Activated naive CD8-positive, alpha-beta T cell treated with anti-CD3 and anti-CD28 coated beads for 36 hours (primary cell): ENCODE measurements around the gene GPATCH8. TPM values are rescaled to one million over a fixed set of nuclear protein-coding genes. Genes with fewer than 3 reads are reported as not detected.
"Not testable (repeated sequence)": the region's sequence is repeated elsewhere in the genome, so short reads cannot be mapped to it uniquely, and the experiment has no call there.

Source experiments
- DNase-seq: peaks from one replicate; pipeline ENCODE4 v3.0.0; 2021
- H3K27ac Mint-ChIP-seq: one replicate; pipeline ENCODE4 v1.8.0; 2022; ENCODE audit warnings: mild to moderate bottlenecking, moderate library complexity, mixed read lengths
- H3K27me3 Mint-ChIP-seq: one replicate; pipeline ENCODE4 v1.8.0; 2022; ENCODE audit warnings: mild to moderate bottlenecking, mixed read lengths
- H3K36me3 Mint-ChIP-seq: one replicate; pipeline ENCODE4 v1.8.0; 2021; ENCODE audit warnings: mild to moderate bottlenecking, mixed read lengths
- H3K4me1 Mint-ChIP-seq: one replicate; pipeline ENCODE4 v1.8.0; 2021; ENCODE audit warnings: mixed read lengths
- H3K4me3 Mint-ChIP-seq: one replicate; pipeline ENCODE4 v1.8.0; 2022; ENCODE audit warnings: mild to moderate bottlenecking, moderate library complexity, mixed read lengths
- H3K9me3 Mint-ChIP-seq: one replicate; pipeline ENCODE4 v1.8.0; 2022; ENCODE audit warnings: mixed read lengths
- total RNA-seq, 2 experiments: library from RNA; stranded (reverse); gene quantifications; one replicate each; pipeline ENCODE4 v1.2.3, GENCODE V29; 2021

Gene GPATCH8
- total RNA-seq, 2 experiments from 2014 or later = 34.9 to 36.2 TPM

DNA sequence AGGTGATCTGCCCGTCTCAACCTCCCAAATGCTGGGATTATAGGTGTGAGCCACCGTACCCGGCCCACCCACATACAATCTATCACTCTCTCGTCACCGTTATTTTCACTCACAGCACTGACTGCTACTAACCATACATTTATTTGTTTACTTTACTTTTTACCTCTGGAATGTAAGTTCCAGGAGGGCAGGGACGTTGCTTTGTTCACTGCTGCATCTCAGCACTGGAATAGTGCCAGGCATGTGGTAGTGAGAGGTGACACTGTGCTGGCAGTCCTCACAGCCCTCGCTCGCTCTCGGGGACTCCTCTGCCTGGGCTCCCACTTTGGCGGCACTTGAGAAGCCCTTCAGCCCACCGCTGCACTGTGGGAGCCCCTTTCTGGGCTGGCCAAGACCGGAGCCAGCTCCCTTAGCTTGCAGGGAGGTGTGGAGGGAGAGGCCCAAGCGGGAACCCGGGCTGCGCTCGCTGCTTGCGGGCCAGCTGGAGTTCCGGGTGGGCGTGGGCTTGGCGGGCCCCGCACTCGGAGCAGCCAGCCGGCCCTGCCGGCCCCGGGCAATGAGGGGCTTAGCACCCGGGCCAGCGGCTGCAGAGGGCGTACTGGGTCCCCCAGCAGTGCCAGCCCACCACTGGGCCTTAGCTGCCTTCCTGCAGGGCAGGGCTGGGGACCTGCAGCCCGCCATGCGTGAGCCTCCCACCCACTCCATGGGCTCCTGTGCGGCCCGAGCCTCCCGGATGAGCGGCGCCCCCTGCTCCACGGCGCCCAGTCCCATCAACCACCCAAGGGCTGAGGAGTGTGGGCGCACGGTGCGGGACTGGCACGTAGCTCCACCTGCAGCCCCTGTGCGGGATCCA, 134.6 kb downstream of the GPATCH8 start:
- H3K4me3 Mint-ChIP-seq, H3K9me3 Mint-ChIP-seq, H3K4me1 Mint-ChIP-seq, H3K36me3 Mint-ChIP-seq, DNase-seq, H3K27ac Mint-ChIP-seq: not testable (repeated sequence)
- H3K27me3 Mint-ChIP-seq = peaks cover 48% of the 10 kb centered on the region

GRCh38 chr17:44367231-44367979, 135.8 kb downstream of the GPATCH8 start:
- Mint-ChIP-seq H3K4me3 (no peak overlapping the region), H3K27ac (no peak overlapping the region), H3K36me3 (no peaks in the 10 kb centered on the region), H3K27me3 (peaks cover 50% of the 10 kb centered on the region), H3K4me1 (peaks cover 2% of the 10 kb centered on the region), H3K9me3 (no peaks in the 10 kb centered on the region)
- no peak for DNase-seq

- H3K27me3 Mint-ChIP-seq = peaks cover 42% of the 10 kb centered on the region
- not testable (repeated sequence) for H3K36me3 Mint-ChIP-seq, H3K4me3 Mint-ChIP-seq, DNase-seq, H3K27ac Mint-ChIP-seq, H3K9me3 Mint-ChIP-seq, H3K4me1 Mint-ChIP-seq
Measured at GRCh38 chr17:44365051-44365450, 138.2 kb downstream of the GPATCH8 start.

DNA sequence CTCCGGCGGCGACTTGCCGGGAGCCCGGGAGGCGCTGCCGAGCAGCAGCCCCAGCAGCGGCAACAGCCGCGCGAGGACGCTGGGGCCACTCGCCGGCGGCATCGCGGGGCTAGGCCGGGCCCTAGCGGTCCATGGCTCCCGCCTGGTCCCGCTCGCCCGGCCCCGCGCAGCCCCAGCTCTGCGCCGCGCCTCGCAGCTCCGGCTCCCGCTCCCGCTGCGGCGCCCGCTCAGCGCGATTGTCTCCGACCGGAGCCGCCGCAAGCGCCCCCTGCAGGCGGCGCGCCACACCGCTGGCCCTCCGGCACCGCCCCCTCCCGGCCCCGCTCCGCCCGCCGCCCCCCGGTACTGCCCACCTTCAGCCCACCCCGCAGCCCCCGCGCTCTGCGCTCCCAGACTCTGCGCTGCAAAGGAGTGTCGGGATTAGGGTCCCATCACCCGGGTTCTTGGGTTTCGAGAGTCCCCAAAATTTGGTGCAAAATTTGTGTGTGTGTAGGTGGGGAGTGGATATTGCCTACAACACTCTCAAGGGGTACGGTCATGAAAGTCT, 139.5 kb downstream of the GPATCH8 start, which contains the start of gene FAM171A2:
FAM171A2 (minus strand) TSS at position 241 of the 547 bp plus-strand sequence; CDS start at position 102, 139 bp downstream.
- DNase-seq = peak; percentile 83
- H3K27me3 Mint-ChIP-seq = peaks cover 39% of the 10 kb centered on the region
- H3K27ac Mint-ChIP-seq = no peak within 1 kb of the TSS
- H3K36me3 Mint-ChIP-seq = no peaks in the 10 kb centered on the region
- peaks cover 4% of the 10 kb centered on the region for H3K4me1 Mint-ChIP-seq
- peak within 1 kb of the TSS; percentile 62 for H3K4me3 Mint-ChIP-seq
- H3K9me3 Mint-ChIP-seq = no peaks in the 10 kb centered on the region

DNA sequence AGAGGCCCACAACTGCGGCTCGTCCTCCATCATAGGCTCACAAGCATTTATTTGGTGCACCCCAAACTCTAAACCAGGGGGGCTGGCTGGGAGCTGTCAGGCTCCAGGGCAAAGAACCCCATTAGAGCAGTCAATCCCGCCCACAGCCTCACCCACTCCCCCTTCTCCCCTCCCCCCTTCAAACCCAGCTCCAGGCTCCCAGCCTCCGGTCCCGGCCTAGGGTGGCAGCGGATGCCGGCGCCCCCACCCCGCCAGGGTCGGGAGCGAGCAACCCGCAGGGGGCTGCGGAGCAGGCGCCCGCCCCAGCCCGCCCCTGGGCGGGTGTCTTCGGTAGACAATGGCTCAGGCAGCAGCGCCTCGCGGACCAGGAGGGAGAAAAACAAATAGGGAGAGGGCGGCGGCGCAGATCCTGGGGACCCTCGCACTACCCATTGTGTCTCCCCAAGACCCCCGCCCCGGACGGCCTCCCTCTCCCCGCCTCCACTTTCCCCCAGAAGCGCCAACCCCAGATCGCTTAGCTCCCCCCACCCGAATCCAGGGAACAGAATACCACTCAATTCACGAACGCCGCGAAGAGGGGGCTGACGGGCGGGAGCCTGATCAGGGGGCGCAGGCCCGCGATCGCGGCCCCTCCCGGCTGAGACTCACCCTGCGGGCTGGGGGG, 140.1 kb downstream of the GPATCH8 start:
- H3K9me3 Mint-ChIP-seq = no peaks in the 10 kb centered on the region
- H3K27me3 Mint-ChIP-seq = peaks cover 36% of the 10 kb centered on the region
- H3K4me3 Mint-ChIP-seq = peak overlapping the region; percentile 56
- H3K4me1 Mint-ChIP-seq = peaks cover 6% of the 10 kb centered on the region
- H3K27ac Mint-ChIP-seq = no peak overlapping the region
- DNase-seq = peak; percentile 25
- no peaks in the 10 kb centered on the region for H3K36me3 Mint-ChIP-seq

DNA sequence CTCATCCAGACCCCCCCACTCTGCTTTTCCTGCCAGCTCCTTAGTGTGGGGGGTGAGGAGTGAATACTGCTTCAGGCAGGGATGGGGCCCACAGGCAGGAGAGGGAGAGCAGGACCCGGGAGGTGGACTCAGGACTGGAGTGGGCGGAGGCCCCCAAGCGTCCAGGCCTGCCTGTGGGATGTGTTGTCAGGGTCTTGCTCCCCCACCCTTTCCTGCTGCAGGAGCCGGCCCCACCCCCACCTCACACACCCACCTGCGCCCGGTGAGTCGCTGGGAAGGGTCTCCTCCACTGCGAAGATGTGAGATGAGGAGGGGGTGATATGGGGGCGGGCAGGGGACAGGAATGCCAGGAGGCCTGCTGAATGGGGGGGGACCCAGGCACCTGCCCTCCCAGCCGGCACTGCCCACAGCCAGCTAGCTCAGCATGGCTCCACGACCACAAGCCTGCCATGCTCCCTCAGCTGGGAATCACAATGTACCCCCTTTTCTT, 140.7 kb downstream of the GPATCH8 start:
- no peaks in the 10 kb centered on the region for H3K36me3 Mint-ChIP-seq
- DNase-seq = no peak
- peaks cover 6% of the 10 kb centered on the region for H3K4me1 Mint-ChIP-seq
- H3K9me3 Mint-ChIP-seq = no peaks in the 10 kb centered on the region
- H3K4me3 Mint-ChIP-seq = no peak overlapping the region
- no peak overlapping the region for H3K27ac Mint-ChIP-seq
- H3K27me3 Mint-ChIP-seq = peaks cover 33% of the 10 kb centered on the region

DNA sequence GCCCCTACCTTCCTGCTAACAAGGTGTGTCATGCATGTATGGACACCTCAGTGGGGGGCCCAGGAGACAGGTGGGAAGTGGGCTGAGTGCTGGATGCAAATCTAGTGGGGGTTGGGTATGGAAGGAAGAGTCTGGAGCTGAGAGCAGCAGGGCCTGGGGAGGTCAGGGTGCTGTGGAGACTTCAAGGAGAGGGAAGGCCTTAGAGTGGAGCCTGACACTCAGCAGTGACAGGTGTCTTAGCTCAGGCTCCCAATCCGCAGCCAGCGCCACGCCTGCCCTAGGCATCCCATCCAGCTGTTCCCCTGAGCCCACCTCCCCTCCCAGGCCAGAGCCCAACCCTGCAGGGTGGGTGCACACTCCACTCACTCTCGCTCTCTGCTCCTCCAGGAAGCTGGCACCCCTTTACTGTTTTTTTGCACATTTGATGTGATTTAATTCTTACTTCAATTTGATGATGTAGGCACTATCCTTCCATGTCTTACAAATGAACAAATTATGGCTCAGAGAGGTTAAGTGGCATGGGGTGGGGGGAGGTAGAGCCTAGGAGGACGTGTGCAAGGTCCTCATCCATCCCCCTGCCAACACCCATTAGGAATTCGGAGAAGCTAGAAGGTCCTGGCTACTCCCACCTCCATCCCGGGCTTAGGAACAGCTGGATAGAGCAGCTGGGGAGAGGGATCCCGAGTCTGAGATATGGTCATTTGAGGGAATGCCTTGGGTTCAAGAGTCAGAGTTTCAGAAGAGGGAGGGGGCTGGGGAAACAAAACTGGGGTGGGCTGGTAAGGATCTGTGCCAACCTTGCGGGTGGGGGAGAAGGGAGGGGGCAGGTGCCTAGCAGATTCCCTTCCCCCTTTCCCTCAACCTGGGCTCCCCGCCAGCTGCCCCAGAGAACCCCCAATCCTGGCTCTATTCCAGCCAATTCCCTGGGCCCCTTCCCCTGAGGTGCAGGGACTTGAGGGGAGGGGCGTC, 141.6 kb downstream of the GPATCH8 start:
- no peak overlapping the region for H3K4me3 Mint-ChIP-seq
- peaks cover 25% of the 10 kb centered on the region for H3K27me3 Mint-ChIP-seq
- H3K27ac Mint-ChIP-seq = no peak overlapping the region

DNA sequence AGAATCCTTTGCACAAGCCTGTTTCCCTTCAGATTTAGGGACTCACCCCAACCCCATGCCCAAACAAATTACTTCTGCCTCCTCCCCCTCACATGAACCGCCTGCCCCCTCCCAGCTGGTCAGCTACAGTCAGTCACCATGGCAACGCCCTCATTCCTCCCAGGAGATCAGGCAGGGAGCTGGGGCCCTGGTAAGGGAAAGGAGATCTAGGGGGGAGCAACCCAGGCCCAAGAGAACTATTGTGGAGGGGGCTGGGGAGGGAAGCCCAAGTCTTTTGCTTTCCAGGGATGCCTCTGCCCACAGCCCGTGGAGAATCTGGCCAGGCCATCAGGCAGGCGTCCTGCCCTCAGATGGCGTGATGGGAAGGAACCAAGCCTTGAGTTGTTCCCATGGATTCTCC, 142.4 kb downstream of the GPATCH8 start:
- H3K9me3 Mint-ChIP-seq = no peaks in the 10 kb centered on the region
- H3K27ac Mint-ChIP-seq = no peak overlapping the region
- no peaks in the 10 kb centered on the region for H3K36me3 Mint-ChIP-seq
- H3K4me1 Mint-ChIP-seq = peaks cover 6% of the 10 kb centered on the region
- H3K27me3 Mint-ChIP-seq = peaks cover 18% of the 10 kb centered on the region
- no peak overlapping the region for H3K4me3 Mint-ChIP-seq
- DNase-seq = no peak

More for the DNA sequence above, 141.6 kb downstream of the GPATCH8 start:
- no peaks in the 10 kb centered on the region for H3K36me3 Mint-ChIP-seq
- H3K4me1 Mint-ChIP-seq = peaks cover 6% of the 10 kb centered on the region
- no peak for DNase-seq
- H3K9me3 Mint-ChIP-seq = no peaks in the 10 kb centered on the region

- DNase-seq = no peak
- peaks cover 14% of the 10 kb centered on the region for H3K27me3 Mint-ChIP-seq
- H3K4me3 Mint-ChIP-seq = no peak overlapping the region
- H3K4me1 Mint-ChIP-seq = peaks cover 6% of the 10 kb centered on the region
- H3K36me3 Mint-ChIP-seq = no peaks in the 10 kb centered on the region
- no peak overlapping the region for H3K27ac Mint-ChIP-seq
- no peaks in the 10 kb centered on the region for H3K9me3 Mint-ChIP-seq
Measured at GRCh38 chr17:44360144-44360533, 143.1 kb downstream of the GPATCH8 start.

- Mint-ChIP-seq H3K27me3 (peaks cover 9% of the 10 kb centered on the region), H3K27ac (no peak overlapping the region), H3K4me1 (peaks cover 6% of the 10 kb centered on the region), H3K36me3 (no peaks in the 10 kb centered on the region), H3K9me3 (no peaks in the 10 kb centered on the region), H3K4me3 (no peak overlapping the region)
- DNase-seq = no peak
Measured at GRCh38 chr17:44359458-44360143, 143.6 kb downstream of the GPATCH8 start.

DNA sequence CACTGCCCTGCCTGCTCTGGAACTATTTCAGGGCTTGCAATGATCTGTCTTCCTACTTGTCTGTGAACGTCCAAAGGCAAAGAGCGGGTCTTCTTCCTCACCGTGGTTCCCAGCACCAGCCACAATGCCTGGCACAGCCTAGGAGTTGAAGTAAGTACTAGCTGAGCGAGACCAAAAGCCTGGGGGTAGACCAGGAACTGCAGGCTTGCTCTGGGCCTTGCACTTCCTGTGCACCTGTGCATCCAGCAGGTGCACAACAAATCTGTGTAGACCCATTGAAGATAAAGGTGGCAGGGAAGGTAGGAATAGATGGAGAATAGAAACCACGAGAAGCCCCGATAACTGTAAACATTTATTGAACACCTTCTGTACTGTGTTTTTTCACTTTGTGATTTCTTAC, 144.2 kb downstream of the GPATCH8 start:
- H3K27me3 Mint-ChIP-seq = peaks cover 8% of the 10 kb centered on the region
- no peaks in the 10 kb centered on the region for H3K9me3 Mint-ChIP-seq
- H3K27ac Mint-ChIP-seq = no peak overlapping the region
- H3K4me3 Mint-ChIP-seq = no peak overlapping the region
- DNase-seq = no peak
- peaks cover 6% of the 10 kb centered on the region for H3K4me1 Mint-ChIP-seq
- H3K36me3 Mint-ChIP-seq = no peaks in the 10 kb centered on the region

DNA sequence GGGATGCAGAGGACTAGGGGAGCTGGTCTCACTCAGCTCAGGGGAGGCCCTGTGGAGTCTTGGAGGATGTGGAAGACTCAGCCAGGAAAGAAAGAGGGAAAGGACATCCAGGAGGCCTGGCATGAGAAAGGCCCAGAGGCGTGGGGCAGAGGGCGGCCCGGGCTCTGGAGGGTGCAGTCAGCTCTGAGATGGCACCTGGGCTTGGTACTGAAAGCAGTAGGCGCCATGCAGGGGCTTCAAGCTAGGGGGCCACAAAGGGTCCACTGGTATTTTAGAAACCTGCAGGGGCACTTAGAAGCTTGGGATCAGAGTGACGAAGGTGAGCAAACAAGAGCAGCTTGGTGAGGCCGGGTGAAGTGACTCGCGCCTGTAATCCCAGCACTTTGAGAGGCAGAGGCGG, 145.1 kb downstream of the GPATCH8 start:
- H3K9me3 Mint-ChIP-seq = no peaks in the 10 kb centered on the region
- peaks cover 7% of the 10 kb centered on the region for H3K4me1 Mint-ChIP-seq
- peaks cover under 1% of the 10 kb centered on the region for H3K36me3 Mint-ChIP-seq
- no peak overlapping the region for H3K4me3 Mint-ChIP-seq
- DNase-seq = no peak
- peaks cover 8% of the 10 kb centered on the region for H3K27me3 Mint-ChIP-seq
- no peak overlapping the region for H3K27ac Mint-ChIP-seq

DNA sequence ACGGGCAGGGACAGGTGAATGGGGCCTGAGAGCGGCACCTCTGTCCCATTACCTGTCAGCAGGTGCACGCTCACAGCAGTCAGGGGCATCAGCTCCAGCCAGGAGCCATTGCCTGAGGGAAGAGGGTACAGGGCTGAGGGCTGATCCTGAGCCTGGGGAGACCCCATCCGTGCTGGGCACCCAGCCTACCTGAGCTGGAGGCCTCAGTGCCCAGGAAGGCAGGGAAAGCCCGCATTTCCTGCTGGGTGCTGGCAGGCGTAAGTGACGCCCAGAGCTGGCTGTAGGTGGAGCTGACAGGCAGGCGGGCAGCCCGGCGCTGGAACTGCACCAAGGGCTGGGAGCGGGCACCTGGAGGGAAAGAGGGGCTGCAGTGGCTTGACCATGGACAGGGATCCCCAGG, 147.0 kb downstream of the GPATCH8 start:
- no peak overlapping the region for H3K4me3 Mint-ChIP-seq
- DNase-seq = no peak
- H3K9me3 Mint-ChIP-seq = no peaks in the 10 kb centered on the region
- peaks cover 10% of the 10 kb centered on the region for H3K4me1 Mint-ChIP-seq
- no peaks in the 10 kb centered on the region for H3K27me3 Mint-ChIP-seq
- peaks cover 3% of the 10 kb centered on the region for H3K36me3 Mint-ChIP-seq
- no peak overlapping the region for H3K27ac Mint-ChIP-seq
